ENCODE measurements around the gene DYNLL2.
A peak's percentile ranks its signal among the peaks of the same experiment; 100 is the strongest.
"Not testable (repeated sequence)": the region's sequence is repeated elsewhere in the genome, so short reads cannot be mapped to it uniquely, and the experiment has no call there.

DYNLL2 gene

GRCh38 chr17:58136669-58137279, 53.6 kb downstream of the DYNLL2 start:
- TF ChIP-seq EZH2phosphoT487 (IDR thresholded peaks at IDR 0.05; ENCODE audit: borderline replicate concordance) (no peak), CTCF (conservative IDR thresholded peaks at IDR 0.05; ENCODE audit: low read length) (peak; percentile 31; the same call in 1 of the 2 replicates)
- H3K4me1 ChIP-seq (ENCODE audit: insufficient read depth, low read length, poor library complexity, severe bottlenecking), result no peaks in the 10 kb centered on the region
- no peak overlapping the region for H3K9ac ChIP-seq (ENCODE audit: low read depth, low read length, poor library complexity, severe bottlenecking)
- H3F3A ChIP-seq (ENCODE audit: low read depth), result no peaks in the 10 kb centered on the region
- H3K9me2 ChIP-seq (replicated peaks; ENCODE audit: low read depth, low read length), result no peaks in the 10 kb centered on the region
- no peak overlapping the region for H3K4me3 ChIP-seq (ENCODE audit: low read length, poor library complexity, severe bottlenecking)
- H3K79me2 ChIP-seq (ENCODE audit: insufficient read depth, low read length), result no peaks in the 10 kb centered on the region
- H3K9me3 ChIP-seq (ENCODE audit: insufficient read depth, low read depth, low read length), result no peaks in the 10 kb centered on the region
- no peak overlapping the region for H2AFZ ChIP-seq (ENCODE audit: low read length)
- no peaks in the 10 kb centered on the region for H4K20me1 ChIP-seq (ENCODE audit: insufficient read depth, low read length, poor library complexity, severe bottlenecking)
- H3K36me3 ChIP-seq (ENCODE audit: insufficient read depth, low read length), result no peaks in the 10 kb centered on the region
- no peaks in the 10 kb centered on the region for H3K27me3 ChIP-seq (ENCODE audit: insufficient read depth, low read length, poor library complexity, severe bottlenecking)
- H3K4me2 ChIP-seq (ENCODE audit: low read depth, low read length, poor library complexity, severe bottlenecking), result no peak overlapping the region

GRCh38 chr17:58141505-58141904, 58.3 kb downstream of the DYNLL2 start:
- H3K4me3 ChIP-seq (ENCODE audit: low read length, poor library complexity, severe bottlenecking), result no peak overlapping the region
- no peak overlapping the region for H3K9ac ChIP-seq (ENCODE audit: low read depth, low read length, poor library complexity, severe bottlenecking)
- H3K27me3 ChIP-seq (ENCODE audit: insufficient read depth, low read length, poor library complexity, severe bottlenecking), result no peaks in the 10 kb centered on the region

GRCh38 chr17:58143335-58143734, 60.1 kb downstream of the DYNLL2 start:
- not testable (repeated sequence) for H3K27me3 ChIP-seq (ENCODE audit: insufficient read depth, low read length, poor library complexity, severe bottlenecking); H2AFZ ChIP-seq (ENCODE audit: low read length); H3K36me3 ChIP-seq (ENCODE audit: insufficient read depth, low read length); H3K4me1 ChIP-seq (ENCODE audit: insufficient read depth, low read length, poor library complexity, severe bottlenecking); H3F3A ChIP-seq (ENCODE audit: low read depth); H4K20me1 ChIP-seq (ENCODE audit: insufficient read depth, low read length, poor library complexity, severe bottlenecking); H3K9me2 ChIP-seq (replicated peaks; ENCODE audit: low read depth, low read length); H3K4me2 ChIP-seq (ENCODE audit: low read depth, low read length, poor library complexity, severe bottlenecking); H3K79me2 ChIP-seq (ENCODE audit: insufficient read depth, low read length); H3K9ac ChIP-seq (ENCODE audit: low read depth, low read length, poor library complexity, severe bottlenecking); H3K4me3 ChIP-seq (ENCODE audit: low read length, poor library complexity, severe bottlenecking)
- H3K9me3 ChIP-seq (ENCODE audit: insufficient read depth, low read depth, low read length), result peaks cover 18% of the 10 kb centered on the region; the same call in 1 of the 2 replicates

More at GRCh38 chr17:58141505-58141904, 58.3 kb downstream of the DYNLL2 start:
- H3K9me3 ChIP-seq (ENCODE audit: insufficient read depth, low read depth, low read length), result peaks cover 18% of the 10 kb centered on the region; the same call in 1 of the 2 replicates
- H3K9me2 ChIP-seq (replicated peaks; ENCODE audit: low read depth, low read length), result no peaks in the 10 kb centered on the region
- no peaks in the 10 kb centered on the region for H3K79me2 ChIP-seq (ENCODE audit: insufficient read depth, low read length)
- no peaks in the 10 kb centered on the region for H3K4me1 ChIP-seq (ENCODE audit: insufficient read depth, low read length, poor library complexity, severe bottlenecking)
- TF ChIP-seq EZH2phosphoT487 (IDR thresholded peaks at IDR 0.05; ENCODE audit: borderline replicate concordance), result no peak
- no peak for TF ChIP-seq CTCF (conservative IDR thresholded peaks at IDR 0.05; ENCODE audit: low read length)
- H2AFZ ChIP-seq (ENCODE audit: low read length), result no peak overlapping the region
- H3K36me3 ChIP-seq (ENCODE audit: insufficient read depth, low read length), result no peaks in the 10 kb centered on the region
- no peak overlapping the region for H3K4me2 ChIP-seq (ENCODE audit: low read depth, low read length, poor library complexity, severe bottlenecking)
- H3F3A ChIP-seq (ENCODE audit: low read depth), result no peaks in the 10 kb centered on the region
- no peaks in the 10 kb centered on the region for H4K20me1 ChIP-seq (ENCODE audit: insufficient read depth, low read length, poor library complexity, severe bottlenecking)

- no peak for TF ChIP-seq EZH2phosphoT487 (IDR thresholded peaks at IDR 0.05; ENCODE audit: borderline replicate concordance)
- TF ChIP-seq CTCF (conservative IDR thresholded peaks at IDR 0.05; ENCODE audit: low read length), result no peak
- Histone ChIP-seq H2AFZ (ENCODE audit: low read length) (no peak overlapping the region), H3K4me2 (ENCODE audit: low read depth, low read length, poor library complexity, severe bottlenecking) (no peak overlapping the region), H3K9me3 (ENCODE audit: insufficient read depth, low read depth, low read length) (peaks cover 18% of the 10 kb centered on the region; the same call in 1 of the 2 replicates), H4K20me1 (ENCODE audit: insufficient read depth, low read length, poor library complexity, severe bottlenecking) (no peaks in the 10 kb centered on the region), H3K4me3 (ENCODE audit: low read length, poor library complexity, severe bottlenecking) (no peak overlapping the region), H3K9ac (ENCODE audit: low read depth, low read length, poor library complexity, severe bottlenecking) (no peak overlapping the region), H3K4me1 (ENCODE audit: insufficient read depth, low read length, poor library complexity, severe bottlenecking) (no peaks in the 10 kb centered on the region), H3K79me2 (ENCODE audit: insufficient read depth, low read length) (no peaks in the 10 kb centered on the region), H3K9me2 (replicated peaks; ENCODE audit: low read depth, low read length) (no peaks in the 10 kb centered on the region), H3F3A (ENCODE audit: low read depth) (no peaks in the 10 kb centered on the region), H3K27me3 (ENCODE audit: insufficient read depth, low read length, poor library complexity, severe bottlenecking) (peaks cover 11% of the 10 kb centered on the region), H3K36me3 (ENCODE audit: insufficient read depth, low read length) (no peaks in the 10 kb centered on the region)
Observed at GRCh38 chr17:58144801-58145200, 61.6 kb downstream of the DYNLL2 start.

Data from Loucy (cell line).